ENCODE data around the gene CSF2. TPM values are rescaled to one million over a fixed set of nuclear protein-coding genes. Genes with fewer than 3 reads are reported as not detected.

Gene CSF2
- total and polyA plus RNA-seq, 2 of the 13 experiments (the other 11 are each of a cell fraction or from before 2014, with no cell fraction given): not detected

DNA sequence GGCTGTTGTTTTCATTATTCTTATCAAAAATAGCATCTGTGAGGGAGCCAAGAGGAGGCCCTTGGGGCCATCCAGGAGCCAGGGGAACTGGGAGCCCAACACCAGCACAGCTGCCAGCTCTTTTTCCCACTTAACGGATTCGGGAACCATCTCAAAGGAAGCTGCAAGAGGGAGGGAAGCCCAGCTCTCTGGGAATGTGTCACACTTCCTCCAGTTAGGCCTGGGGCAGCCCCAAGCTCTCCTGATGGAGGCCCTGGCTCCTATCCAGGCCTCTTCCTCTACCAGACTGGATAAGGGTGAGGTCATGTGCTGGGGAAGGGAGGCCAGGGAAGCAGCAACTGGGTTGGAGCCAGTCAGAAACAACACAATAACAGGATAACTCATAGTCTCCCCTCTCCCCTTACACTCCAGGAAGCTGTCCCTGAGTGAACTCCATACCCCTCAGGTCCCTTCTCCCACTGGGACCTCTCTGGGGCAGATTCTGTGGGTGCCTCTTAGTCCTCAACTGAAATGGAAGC lies 12.7 kb downstream of the CSF2 start:
- H3K9ac ChIP-seq (ENCODE audit: insufficient read depth, low read depth, low read length): no peak overlapping the region
- intact Hi-C loops (cut with micrococcal nuclease; ENCODE audit: unreplicated experiment) (no loop called here), in situ Hi-C loops (cut with HindIII; ENCODE audit: extremely low pct_ligation_motif_present, low pct_unique_long_range_greater_than_20kb) (no loop called here)
- H3K79me2 ChIP-seq (ENCODE audit: insufficient read depth, low read length): no peaks in the 10 kb centered on the region
- H4K20me1 ChIP-seq (ENCODE audit: insufficient read depth, low read length): no peaks in the 10 kb centered on the region
- no peak overlapping the region for H2AFZ ChIP-seq (ENCODE audit: low read length)
- peaks cover 2 to 25% of the 10 kb centered on the region in 2 experiments; a peak in 2 of 5 replicates for H3K27me3 ChIP-seq (ENCODE audit: control insufficient read depth in 1 of 2, insufficient read depth in 2 of 2, low read length in 2 of 2)
- ChIA-PET POLR2A (no interaction called here), CTCF (ENCODE audit: low intra/inter-chr PET ratio, low total read pairs) (no interaction called here)
- DNase-seq (ENCODE audit: low spot score) (no peak), FAIRE-seq (no peak), ATAC-seq (no peak; the same call in 2 of the 3 replicates)
- no peaks in the 10 kb centered on the region for H3K4me1 ChIP-seq (ENCODE audit: insufficient read depth, low read length)
- H3K9me3 ChIP-seq (ENCODE audit: low read length): no peaks in the 10 kb centered on the region
- TF ChIP-seq HNRNPUL1 (IDR thresholded peaks at IDR 0.05; ENCODE audit: low read depth, low read length): no peak
- no peak for TF ChIP-seq U2AF1 (optimal IDR thresholded peaks at IDR 0.05; ENCODE audit: low read depth, low read length)
- no peak for TF ChIP-seq NFATC3 (CRISPR knock-in tag; IDR thresholded peaks at IDR 0.05)
- no peak for TF ChIP-seq ZNF550 (CRISPR knock-in tag; IDR thresholded peaks at IDR 0.05; ENCODE audit: borderline replicate concordance)
- TF ChIP-seq ELF3 (CRISPR knock-in tag; IDR thresholded peaks at IDR 0.05): no peak
- no peak for TF ChIP-seq SP140L (CRISPR knock-in tag; IDR thresholded peaks at IDR 0.05; ENCODE audit: borderline replicate concordance)
- TF ChIP-seq KLF12 (CRISPR knock-in tag; IDR thresholded peaks at IDR 0.05; ENCODE audit: borderline replicate concordance): no peak
- no peak for TF ChIP-seq MTA1 (CRISPR knock-in tag; IDR thresholded peaks at IDR 0.05; ENCODE audit: borderline replicate concordance)
- TF ChIP-seq MATR3 (CRISPR knock-in tag; IDR thresholded peaks at IDR 0.05): no peak
- TF ChIP-seq ZNF350 (CRISPR knock-in tag; IDR thresholded peaks at IDR 0.05; ENCODE audit: borderline replicate concordance, low read depth): no peak
- H3K36me3 ChIP-seq (replicated peaks in 1 of 2; ENCODE audit: control insufficient read depth in 1 of 2, insufficient read depth in 2 of 2, low read length in 2 of 2): no peaks in the 10 kb centered on the region
- no TSS peak for BruUV-seq (replicated peaks)
- WGBS (ENCODE audit: low lambda C conversion rate): 0% methylated on average over 2 of the region's 2 CpGs
- no peak overlapping the region for H3K4me3 ChIP-seq (replicated peaks in 1 of 3; ENCODE audit: insufficient read depth in 1 of 3, low read depth in 2 of 3, low read length in 3 of 3)
- no peak overlapping the region for H3K4me2 ChIP-seq (ENCODE audit: low read depth, low read length)
- H3K27ac ChIP-seq (ENCODE audit: extremely low read length, insufficient read depth, low read length): no peak overlapping the region

DNA sequence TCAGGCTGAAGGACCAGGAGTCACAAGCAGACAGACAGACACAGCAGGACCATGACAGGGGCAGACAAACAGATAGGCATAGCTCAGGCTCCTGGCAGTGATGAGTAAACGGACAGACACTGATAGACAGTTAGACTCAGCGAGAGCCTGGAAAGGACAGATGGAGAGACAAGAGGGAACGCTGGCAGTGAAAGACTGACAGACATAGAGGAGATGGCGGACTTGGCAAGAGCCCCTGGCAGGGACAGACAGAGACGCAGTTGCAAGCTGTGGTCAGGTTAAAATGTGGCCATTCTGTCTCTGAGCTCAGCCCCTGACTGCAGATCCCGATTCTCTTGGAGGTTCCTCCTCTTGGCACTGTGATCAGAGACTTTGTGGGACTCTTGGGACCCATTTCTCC lies 13.6 kb downstream of the CSF2 start:
- H3K79me2 ChIP-seq (ENCODE audit: insufficient read depth, low read length): no peaks in the 10 kb centered on the region
- in situ Hi-C loops (cut with HindIII; ENCODE audit: extremely low pct_ligation_motif_present, low pct_unique_long_range_greater_than_20kb) (no loop called here), intact Hi-C loops (cut with micrococcal nuclease; ENCODE audit: unreplicated experiment) (no loop called here)
- H3K9ac ChIP-seq (ENCODE audit: insufficient read depth, low read depth, low read length): no peak overlapping the region
- no peak overlapping the region for H3K4me2 ChIP-seq (ENCODE audit: low read depth, low read length)
- no peak; the same call in 2 of the 3 replicates for ATAC-seq
- H3K36me3 ChIP-seq (replicated peaks in 1 of 2; ENCODE audit: control insufficient read depth in 1 of 2, insufficient read depth in 2 of 2, low read length in 2 of 2): no peaks in the 10 kb centered on the region
- no peak for DNase-seq (ENCODE audit: low spot score)
- no peak overlapping the region for H3K4me3 ChIP-seq (replicated peaks in 1 of 3; ENCODE audit: insufficient read depth in 1 of 3, low read depth in 2 of 3, low read length in 3 of 3)
- FAIRE-seq: no peak
- no peaks in the 10 kb centered on the region for H3K4me1 ChIP-seq (ENCODE audit: insufficient read depth, low read length)
- no peaks in the 10 kb centered on the region for H4K20me1 ChIP-seq (ENCODE audit: insufficient read depth, low read length)
- no peak overlapping the region for H2AFZ ChIP-seq (ENCODE audit: low read length)
- H3K27ac ChIP-seq (ENCODE audit: extremely low read length, insufficient read depth, low read length): no peak overlapping the region
- peaks cover 2 to 25% of the 10 kb centered on the region in 2 experiments; a peak in 2 of 5 replicates for H3K27me3 ChIP-seq (ENCODE audit: control insufficient read depth in 1 of 2, insufficient read depth in 2 of 2, low read length in 2 of 2)
- ChIA-PET CTCF (ENCODE audit: low intra/inter-chr PET ratio, low total read pairs) (no interaction called here), POLR2A (no interaction called here)
- no TSS peak for BruUV-seq (replicated peaks)
- 29% methylated on average over 5 of the region's 6 CpGs for WGBS (ENCODE audit: low lambda C conversion rate)
- no peaks in the 10 kb centered on the region for H3K9me3 ChIP-seq (ENCODE audit: low read length)
- TF ChIP-seq ZBTB38 (CRISPR knock-in tag; IDR thresholded peaks at IDR 0.05) (no peak), ZNF691 (CRISPR knock-in tag; IDR thresholded peaks at IDR 0.05; ENCODE audit: borderline replicate concordance, low read depth) (no peak), ZNF605 (CRISPR knock-in tag; IDR thresholded peaks at IDR 0.05) (no peak), MAZ (IDR thresholded peaks at IDR 0.05; ENCODE audit: borderline replicate concordance, low read depth, low read length) (no peak), MAZ (CRISPR knock-in tag; IDR thresholded peaks at IDR 0.05; ENCODE audit: low read depth) (no peak), ZNF616 (CRISPR knock-in tag; IDR thresholded peaks at IDR 0.05; ENCODE audit: low read depth) (no peak), ZNF740 (CRISPR knock-in tag; IDR thresholded peaks at IDR 0.05) (no peak)
- TF ChIP-seq, protein P1, sequence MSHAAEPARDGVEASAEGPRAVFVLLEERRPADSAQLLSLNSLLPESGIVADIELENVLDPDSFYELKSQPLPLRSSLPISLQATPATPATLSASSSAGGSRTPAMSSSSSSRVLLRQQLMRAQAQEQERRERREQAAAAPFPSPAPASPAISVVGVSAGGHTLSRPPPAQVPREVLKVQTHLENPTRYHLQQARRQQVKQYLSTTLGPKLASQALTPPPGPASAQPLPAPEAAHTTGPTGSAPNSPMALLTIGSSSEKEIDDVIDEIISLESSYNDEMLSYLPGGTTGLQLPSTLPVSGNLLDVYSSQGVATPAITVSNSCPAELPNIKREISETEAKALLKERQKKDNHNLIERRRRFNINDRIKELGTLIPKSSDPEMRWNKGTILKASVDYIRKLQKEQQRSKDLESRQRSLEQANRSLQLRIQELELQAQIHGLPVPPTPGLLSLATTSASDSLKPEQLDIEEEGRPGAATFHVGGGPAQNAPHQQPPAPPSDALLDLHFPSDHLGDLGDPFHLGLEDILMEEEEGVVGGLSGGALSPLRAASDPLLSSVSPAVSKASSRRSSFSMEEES (CRISPR knock-in tag; IDR thresholded peaks at IDR 0.05): no peak
